Stimulated activated naive B cell treated with anti-CD40 and anti-IgM and Interleukin-4, amounts not matched to agents 10 μg/mL and 1 μg/mL and 100 μg/mL, for 72 hours (primary cell): ENCODE data around the gene RXRB.

Experiments used
- ATAC-seq, 2 donors: fragments of 150-1000 bp; cut with Tn5 transposase; replicated peaks; 2 replicates each; pipeline ENCODE4 v1.10.0; 2021; ENCODE audit warnings: moderate library complexity in 1 of 2
- DNase-seq: peaks from one replicate; pipeline ENCODE4 v3.0.0; 2021
- H3K27ac Mint-ChIP-seq: one replicate; pipeline ENCODE4 v1.8.0; 2022; ENCODE audit warnings: mild to moderate bottlenecking, mixed read lengths
- H3K27me3 Mint-ChIP-seq, 2 donors: one replicate each; pipeline ENCODE4 v1.8.0; 2022; ENCODE audit warnings: mixed read lengths in 2 of 2
- H3K36me3 Mint-ChIP-seq, 2 donors: one replicate each; pipeline ENCODE4 v1.8.0; 2022; ENCODE audit warnings: mixed read lengths in 2 of 2, mild to moderate bottlenecking in 1 of 2
- H3K4me1 Mint-ChIP-seq, 2 donors: one replicate each; pipeline ENCODE4 v1.8.0; 2022; ENCODE audit warnings: mixed read lengths in 2 of 2, mild to moderate bottlenecking in 1 of 2
- H3K4me3 Mint-ChIP-seq, 2 donors: one replicate each; pipeline ENCODE4 v1.8.0; 2022; ENCODE audit warnings: mild to moderate bottlenecking in 2 of 2, mixed read lengths in 2 of 2, moderate library complexity in 1 of 2
- H3K9me3 Mint-ChIP-seq, 2 donors: one replicate each; pipeline ENCODE4 v1.8.0; 2022; ENCODE audit warnings: mixed read lengths in 2 of 2, mild to moderate bottlenecking in 1 of 2

RXRB gene

GRCh38 chr6:33170176-33171015, 30.1 kb downstream of the RXRB start:
- Mint-ChIP-seq H3K9me3 (no peaks in the 10 kb centered on the region), H3K36me3 (no peaks in the 10 kb centered on the region), H3K27ac (peak overlapping the region; percentile 75), H3K27me3 (peaks cover 23 to 32% of the 10 kb centered on the region in 2 donors), H3K4me3 (peak overlapping the region in 1 of 2 donors; percentile 40), H3K4me1 (peaks cover 24 to 27% of the 10 kb centered on the region in 2 donors)
- ATAC-seq (peak; percentile 79 to 81), DNase-seq (peak; percentile 55)

GRCh38 chr6:33169291-33170175, 30.9 kb downstream of the RXRB start:
- ATAC-seq (peak in 1 of 2 donors; percentile 35), DNase-seq (no peak)
- no peaks in the 10 kb centered on the region for H3K36me3 Mint-ChIP-seq
- H3K4me3 Mint-ChIP-seq, result peak overlapping the region in 1 of 2 donors; percentile 40
- H3K9me3 Mint-ChIP-seq, result no peaks in the 10 kb centered on the region
- H3K27me3 Mint-ChIP-seq, result peaks cover 15 to 24% of the 10 kb centered on the region in 2 donors
- H3K4me1 Mint-ChIP-seq, result peaks cover 24 to 27% of the 10 kb centered on the region in 2 donors
- H3K27ac Mint-ChIP-seq, result peak overlapping the region; percentile 75

GRCh38 chr6:33168639-33169038, 31.8 kb downstream of the RXRB start:
- H3K9me3 Mint-ChIP-seq, result no peaks in the 10 kb centered on the region
- ATAC-seq (no peak), DNase-seq (no peak)
- H3K36me3 Mint-ChIP-seq, result no peaks in the 10 kb centered on the region
- H3K4me3 Mint-ChIP-seq, result no peak overlapping the region
- H3K4me1 Mint-ChIP-seq, result peaks cover 24 to 27% of the 10 kb centered on the region in 2 donors
- H3K27me3 Mint-ChIP-seq, result peaks cover 20 to 29% of the 10 kb centered on the region in 2 donors
- H3K27ac Mint-ChIP-seq, result no peak overlapping the region

- no peak overlapping the region for H3K27ac Mint-ChIP-seq
- DNase-seq (no peak), ATAC-seq (no peak)
- peaks cover 20 to 25% of the 10 kb centered on the region in 2 donors for H3K27me3 Mint-ChIP-seq
- no peaks in the 10 kb centered on the region for H3K36me3 Mint-ChIP-seq
- H3K4me3 Mint-ChIP-seq, result no peak overlapping the region
- H3K4me1 Mint-ChIP-seq, result peaks cover 24 to 27% of the 10 kb centered on the region in 2 donors
- H3K9me3 Mint-ChIP-seq, result no peaks in the 10 kb centered on the region
Measured at GRCh38 chr6:33168284-33168601, 32.2 kb downstream of the RXRB start.

GRCh38 chr6:33167374-33168283, 32.8 kb downstream of the RXRB start:
- no peaks in the 10 kb centered on the region for H3K36me3 Mint-ChIP-seq
- H3K27me3 Mint-ChIP-seq, result peaks cover 16 to 19% of the 10 kb centered on the region in 2 donors

GRCh38 chr6:33166811-33167210, 33.7 kb downstream of the RXRB start:
- H3K36me3 Mint-ChIP-seq, result no peaks in the 10 kb centered on the region
- DNase-seq (no peak), ATAC-seq (no peak)
- peaks cover 14 to 15% of the 10 kb centered on the region in 2 donors for H3K27me3 Mint-ChIP-seq
- no peak overlapping the region for H3K27ac Mint-ChIP-seq
- H3K4me1 Mint-ChIP-seq, result peaks cover 21 to 26% of the 10 kb centered on the region in 2 donors
- H3K4me3 Mint-ChIP-seq, result no peak overlapping the region
- H3K9me3 Mint-ChIP-seq, result no peaks in the 10 kb centered on the region

More at GRCh38 chr6:33167374-33168283, 32.8 kb downstream of the RXRB start:
- Mint-ChIP-seq H3K9me3 (no peaks in the 10 kb centered on the region), H3K27ac (no peak overlapping the region), H3K4me1 (peaks cover 21 to 24% of the 10 kb centered on the region in 2 donors), H3K4me3 (no peak overlapping the region)
- no peak for DNase-seq
- no peak for ATAC-seq

GRCh38 chr6:33166363-33166762, 34.1 kb downstream of the RXRB start:
- no peak for ATAC-seq
- Mint-ChIP-seq H3K27me3 (peaks cover 14 to 15% of the 10 kb centered on the region in 2 donors), H3K4me3 (no peak overlapping the region), H3K9me3 (no peaks in the 10 kb centered on the region), H3K4me1 (peaks cover 25 to 31% of the 10 kb centered on the region in 2 donors), H3K27ac (no peak overlapping the region), H3K36me3 (no peaks in the 10 kb centered on the region)
- no peak for DNase-seq

- Mint-ChIP-seq H3K27me3 (peaks cover 14 to 15% of the 10 kb centered on the region in 2 donors), H3K9me3 (no peaks in the 10 kb centered on the region), H3K4me1 (peaks cover 29 to 36% of the 10 kb centered on the region in 2 donors), H3K27ac (no peak overlapping the region), H3K4me3 (no peak overlapping the region), H3K36me3 (no peaks in the 10 kb centered on the region)
- DNase-seq (no peak), ATAC-seq (no peak)
Measured at GRCh38 chr6:33165581-33166258, 34.7 kb downstream of the RXRB start.

GRCh38 chr6:33164665-33165373, 35.6 kb downstream of the RXRB start:
- H3K27me3 Mint-ChIP-seq, result peaks cover 14 to 15% of the 10 kb centered on the region in 2 donors
- H3K36me3 Mint-ChIP-seq, result no peaks in the 10 kb centered on the region
- H3K27ac Mint-ChIP-seq, result no peak overlapping the region
- H3K4me3 Mint-ChIP-seq, result no peak overlapping the region
- DNase-seq (no peak), ATAC-seq (no peak)
- H3K9me3 Mint-ChIP-seq, result no peaks in the 10 kb centered on the region
- H3K4me1 Mint-ChIP-seq, result peaks cover 23 to 30% of the 10 kb centered on the region in 2 donors

- H3K9me3 Mint-ChIP-seq, result no peaks in the 10 kb centered on the region
- H3K4me3 Mint-ChIP-seq, result no peak overlapping the region
- DNase-seq, result no peak
- peak overlapping the region; percentile 56 for H3K27ac Mint-ChIP-seq
- peaks cover 18 to 24% of the 10 kb centered on the region in 2 donors for H3K4me1 Mint-ChIP-seq
- ATAC-seq, result no peak
- peaks cover 14 to 15% of the 10 kb centered on the region in 2 donors for H3K27me3 Mint-ChIP-seq
- H3K36me3 Mint-ChIP-seq, result no peaks in the 10 kb centered on the region
Measured at GRCh38 chr6:33164176-33164575, 36.3 kb downstream of the RXRB start.

GRCh38 chr6:33163540-33163939, 36.9 kb downstream of the RXRB start:
- ATAC-seq (no peak), DNase-seq (no peak)
- Mint-ChIP-seq H3K9me3 (no peaks in the 10 kb centered on the region), H3K27me3 (peaks cover 14 to 15% of the 10 kb centered on the region in 2 donors), H3K4me1 (peaks cover 16 to 20% of the 10 kb centered on the region in 2 donors), H3K4me3 (no peak overlapping the region), H3K36me3 (no peaks in the 10 kb centered on the region), H3K27ac (peak overlapping the region; percentile 34)

GRCh38 chr6:33161354-33162331, 38.8 kb downstream of the RXRB start:
- H3K36me3 Mint-ChIP-seq, result no peaks in the 10 kb centered on the region
- peaks cover 16 to 20% of the 10 kb centered on the region in 2 donors for H3K4me1 Mint-ChIP-seq
- ATAC-seq, result peak; percentile 94 to 95
- no peaks in the 10 kb centered on the region for H3K9me3 Mint-ChIP-seq
- H3K27ac Mint-ChIP-seq, result peak overlapping the region; percentile 95
- H3K4me3 Mint-ChIP-seq, result peak overlapping the region; percentile 89 to 92
- DNase-seq, result peak; percentile 80
- H3K27me3 Mint-ChIP-seq, result peaks cover 14 to 18% of the 10 kb centered on the region in 2 donors
